Upper lobe of left lung (tissue), 4 donors: ENCODE results near the gene UNC5C.

ENCODE experiments used
- CTCF ChIP-seq, 6 experiments: fragments of 450-650 bp in 4 of 6; fragments of 200-600 bp in 2 of 6; sonication (generic) in 2 of 6; IDR thresholded peaks; one replicate each; pipeline ENCODE4 v1.5.1; 2016 to 2019; ENCODE audit warnings: antibody characterized with exemption in 6 of 6
- POLR2AphosphoS5 ChIP-seq, 2 donors: sonication (generic); formaldehyde crosslinking; IDR thresholded peaks; one replicate each; pipeline ENCODE4 v1.5.1; 2017; ENCODE audit warnings: antibody characterized with exemption in 2 of 2

GRCh38 chr4:95204873-95205272 is 343.9 kb downstream of the UNC5C start:
- TF ChIP-seq CTCF (IDR thresholded peaks at IDR 0.05), result no peak
- no peak for TF ChIP-seq POLR2AphosphoS5 (IDR thresholded peaks at IDR 0.05)
